Left ventricle myocardium inferior (tissue), 1 donor: ENCODE measurements around the gene CCDC146. TPM values are rescaled to one million over a fixed set of nuclear protein-coding genes. Genes with fewer than 3 reads are reported as not detected.
A peak's percentile ranks its signal among the peaks of the same experiment; 100 is the strongest.

Experiments used
- DNase-seq: peaks from one replicate; pipeline ENCODE4 v3.0.0-alpha.2; 2020
- H3K27ac ChIP-seq: fragments of 200-600 bp; replicated peaks from 2 replicates; pipeline ENCODE4 v1.8.0; 2021
- H3K27me3 ChIP-seq: fragments of 200-600 bp; 2 replicates; pipeline ENCODE4 v1.8.0; 2021; ENCODE audit warnings: low read depth
- H3K36me3 ChIP-seq: fragments of 200-600 bp; 2 replicates; pipeline ENCODE4 v1.8.0; 2021
- H3K4me1 ChIP-seq: fragments of 200-600 bp; 2 replicates; pipeline ENCODE4 v1.8.0; 2021
- H3K4me3 ChIP-seq: fragments of 200-600 bp; 2 replicates; pipeline ENCODE4 v1.8.0; 2021; ENCODE audit warnings: mild to moderate bottlenecking, moderate library complexity
- H3K9me3 ChIP-seq: fragments of 200-600 bp; replicated peaks from 2 replicates; pipeline ENCODE4 v1.8.0; 2021
- intact Hi-C: fragments of 100-400 bp; cut with micrococcal nuclease; formaldehyde crosslinking; loops from one replicate; pipeline ENCODE4 v1.11.0; 2022
- total RNA-seq: library from RNA; stranded (reverse); fragmentation: NEBNext Ultra II Directional; extraction: Animal tissue kit (Norgen Biotek cat#: 25700); gene quantifications from one replicate; pipeline ENCODE4 v1.2.1, GENCODE V29; 2021
- TF ChIP-seq, protein P1 (sequence below): fragments of 200-600 bp; IDR thresholded peaks from 2 replicates; pipeline ENCODE4 v1.8.0; 2021; ENCODE audit warnings: antibody characterized with exemption, mild to moderate bottlenecking, borderline replicate concordance
- donor health status: DM: no; HTN: yes; CAD: no; lungs with severe emphysema.

Gene CCDC146
- total RNA-seq, 1 donor from 2014 or later = 4.7 TPM

DNA sequence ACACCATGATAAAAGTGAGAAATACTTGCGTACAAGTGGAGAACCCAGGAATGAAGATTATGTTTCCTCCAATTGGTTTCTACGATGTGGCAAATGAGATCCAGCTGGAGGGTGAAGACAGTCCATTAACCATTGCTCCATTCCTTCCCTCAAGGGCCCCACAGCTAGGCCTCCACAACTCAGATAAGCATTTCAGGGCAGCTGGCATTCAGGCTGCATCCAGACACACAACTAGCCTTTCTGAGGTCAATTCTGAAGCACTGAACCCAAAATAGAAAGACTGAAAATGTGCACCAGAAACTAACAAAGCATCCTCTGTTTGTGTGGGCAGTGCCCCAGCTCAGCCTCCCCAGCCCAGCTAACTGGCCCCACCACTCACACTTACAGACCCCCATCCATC, 198.9 kb downstream of the CCDC146 start:
- H3K36me3 ChIP-seq = peaks cover 11% of the 10 kb centered on the region
- peak overlapping the region; percentile 17 for H3K27ac ChIP-seq
- TF ChIP-seq, protein P1, sequence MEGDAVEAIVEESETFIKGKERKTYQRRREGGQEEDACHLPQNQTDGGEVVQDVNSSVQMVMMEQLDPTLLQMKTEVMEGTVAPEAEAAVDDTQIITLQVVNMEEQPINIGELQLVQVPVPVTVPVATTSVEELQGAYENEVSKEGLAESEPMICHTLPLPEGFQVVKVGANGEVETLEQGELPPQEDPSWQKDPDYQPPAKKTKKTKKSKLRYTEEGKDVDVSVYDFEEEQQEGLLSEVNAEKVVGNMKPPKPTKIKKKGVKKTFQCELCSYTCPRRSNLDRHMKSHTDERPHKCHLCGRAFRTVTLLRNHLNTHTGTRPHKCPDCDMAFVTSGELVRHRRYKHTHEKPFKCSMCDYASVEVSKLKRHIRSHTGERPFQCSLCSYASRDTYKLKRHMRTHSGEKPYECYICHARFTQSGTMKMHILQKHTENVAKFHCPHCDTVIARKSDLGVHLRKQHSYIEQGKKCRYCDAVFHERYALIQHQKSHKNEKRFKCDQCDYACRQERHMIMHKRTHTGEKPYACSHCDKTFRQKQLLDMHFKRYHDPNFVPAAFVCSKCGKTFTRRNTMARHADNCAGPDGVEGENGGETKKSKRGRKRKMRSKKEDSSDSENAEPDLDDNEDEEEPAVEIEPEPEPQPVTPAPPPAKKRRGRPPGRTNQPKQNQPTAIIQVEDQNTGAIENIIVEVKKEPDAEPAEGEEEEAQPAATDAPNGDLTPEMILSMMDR = no peak
- DNase-seq = no peak
- H3K4me1 ChIP-seq = peaks cover 13% of the 10 kb centered on the region
- no peaks in the 10 kb centered on the region for H3K27me3 ChIP-seq
- no peaks in the 10 kb centered on the region for H3K9me3 ChIP-seq
- no peak overlapping the region for H3K4me3 ChIP-seq
- intact Hi-C loops = no loop called here

DNA sequence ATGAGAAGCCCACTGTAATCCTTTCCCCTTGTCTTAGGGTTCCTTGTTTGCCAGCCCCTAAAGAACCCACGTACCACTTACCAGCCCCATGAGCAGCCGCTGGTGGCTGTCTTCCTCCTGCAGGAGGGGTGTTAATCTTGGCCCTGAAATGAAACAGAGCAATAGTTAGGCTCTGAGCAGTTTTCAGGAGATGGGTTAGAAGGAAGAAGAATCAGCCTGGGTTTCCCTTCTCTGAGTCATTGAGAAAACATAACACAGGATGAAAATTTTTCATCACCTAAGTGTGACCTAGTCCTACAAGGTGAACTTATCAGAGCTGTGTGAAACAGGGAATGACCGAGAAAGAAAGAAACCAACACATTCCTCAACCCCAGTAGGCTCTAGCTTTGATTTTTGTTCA, 203.7 kb downstream of the CCDC146 start:
- intact Hi-C loops = no loop called here
- Histone ChIP-seq H3K36me3 (no peaks in the 10 kb centered on the region), H3K4me3 (no peak overlapping the region), H3K9me3 (no peaks in the 10 kb centered on the region), H3K27ac (peak overlapping the region; percentile 63), H3K27me3 (no peaks in the 10 kb centered on the region), H3K4me1 (peaks cover 50% of the 10 kb centered on the region)
- no peak for DNase-seq
- TF ChIP-seq, protein P1 = no peak

DNA sequence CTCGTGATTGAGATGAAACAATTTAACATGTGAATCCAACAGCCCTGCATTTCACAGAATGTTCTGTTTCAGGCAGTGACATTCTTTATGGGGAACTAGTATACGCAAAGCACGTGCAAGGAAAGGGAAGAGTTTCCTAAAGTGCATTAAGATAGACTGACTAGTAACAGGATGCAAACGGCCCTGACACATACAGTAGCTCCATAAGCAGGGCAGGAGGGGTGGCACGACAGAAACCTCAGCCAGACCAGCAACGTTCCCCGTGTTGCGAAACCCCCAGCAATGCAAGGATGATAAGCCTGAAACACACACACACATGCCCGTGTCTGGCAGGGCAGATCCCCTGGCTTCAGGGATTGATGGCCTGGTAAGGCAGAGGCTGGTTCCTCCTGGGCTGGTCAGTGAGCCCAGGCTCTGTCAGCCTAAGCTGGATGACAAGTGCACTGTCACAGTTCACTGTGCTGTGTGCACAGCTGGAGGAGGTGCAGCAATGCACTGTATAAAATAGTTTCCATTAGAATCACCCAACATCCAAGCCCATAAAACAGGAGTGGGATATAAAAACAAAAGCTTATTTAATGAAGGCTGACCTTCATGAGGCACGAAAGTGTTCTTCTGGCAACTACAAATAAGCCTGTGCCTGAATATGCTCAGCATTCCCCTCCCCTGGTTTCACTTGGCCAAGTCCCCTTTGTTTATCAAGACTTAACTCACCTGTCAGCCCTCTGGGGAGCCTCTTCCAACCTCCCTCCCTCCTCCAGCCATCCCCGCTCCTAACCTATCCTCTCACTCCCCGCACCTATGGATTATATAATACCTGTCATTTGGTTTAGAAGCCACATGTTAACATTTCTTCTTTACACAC, 204.9 kb downstream of the CCDC146 start:
- TF ChIP-seq, protein P1 = no peak
- peak overlapping the region; percentile 63 for H3K27ac ChIP-seq
- no peaks in the 10 kb centered on the region for H3K9me3 ChIP-seq
- H3K27me3 ChIP-seq = no peaks in the 10 kb centered on the region
- H3K4me3 ChIP-seq = no peak overlapping the region
- peaks cover 57% of the 10 kb centered on the region for H3K4me1 ChIP-seq
- DNase-seq = peak; percentile 47
- intact Hi-C loops = no loop called here
- H3K36me3 ChIP-seq = no peaks in the 10 kb centered on the region

DNA sequence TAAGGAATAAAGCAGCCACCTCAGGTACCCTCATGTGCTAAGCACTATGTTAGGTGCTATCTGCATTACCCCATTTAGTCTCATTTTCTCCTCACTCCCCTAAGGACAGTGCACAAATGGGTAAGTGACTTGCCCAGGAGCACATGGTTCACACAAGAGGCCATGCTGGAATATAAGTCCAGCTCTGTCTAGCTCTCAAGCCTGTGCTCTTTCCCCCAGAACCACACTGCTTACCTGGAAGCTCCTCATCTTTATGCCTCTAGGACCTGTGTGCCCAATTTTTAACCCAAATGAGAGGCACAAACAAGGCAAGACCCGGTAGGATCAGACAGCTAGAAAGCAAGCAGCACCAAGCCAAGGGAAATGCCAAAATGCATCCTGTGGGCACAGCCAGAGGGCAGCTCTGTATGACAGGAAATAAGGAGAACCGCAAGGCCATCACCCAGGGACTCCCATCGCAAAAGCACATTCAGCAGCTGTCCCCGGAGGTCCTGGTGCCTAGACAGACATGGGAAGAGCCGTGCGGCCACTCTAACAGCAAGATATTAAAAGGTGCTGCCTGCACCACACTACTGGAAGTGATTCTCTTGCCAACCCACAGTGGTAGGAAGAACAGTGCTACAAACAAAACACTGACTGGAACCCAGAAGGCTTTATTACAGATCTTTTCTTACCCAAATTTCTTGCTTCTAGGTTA, 205.7 kb downstream of the CCDC146 start:
- Histone ChIP-seq H3K36me3 (no peaks in the 10 kb centered on the region), H3K27ac (peak overlapping the region; percentile 63), H3K27me3 (no peaks in the 10 kb centered on the region), H3K4me3 (no peak overlapping the region), H3K4me1 (peaks cover 57% of the 10 kb centered on the region), H3K9me3 (no peaks in the 10 kb centered on the region)
- intact Hi-C loops = no loop called here
- TF ChIP-seq, protein P1 = no peak
- peak; percentile 23 for DNase-seq

DNA sequence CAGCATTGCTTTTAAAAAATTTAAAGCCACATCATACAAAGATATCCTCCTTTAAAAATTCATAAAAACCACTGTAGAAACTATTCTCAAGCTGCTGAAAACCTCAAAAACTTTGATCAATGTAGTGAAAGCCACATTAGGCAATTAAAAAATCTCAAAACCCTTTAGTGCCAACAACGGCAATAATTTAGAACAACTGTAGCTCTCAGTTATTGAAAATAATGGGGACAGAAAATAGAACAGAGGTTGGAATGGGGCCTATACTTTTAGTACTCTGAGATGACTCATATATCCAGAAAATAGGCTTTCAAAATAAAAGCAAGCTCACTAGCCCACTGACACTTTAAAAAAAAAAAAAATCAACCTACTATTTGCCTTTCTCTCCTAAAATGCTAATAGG, 206.3 kb downstream of the CCDC146 start:
- TF ChIP-seq, protein P1 = no peak
- intact Hi-C loops = no loop called here
- Histone ChIP-seq H3K36me3 (no peaks in the 10 kb centered on the region), H3K27me3 (no peaks in the 10 kb centered on the region), H3K4me1 (peaks cover 57% of the 10 kb centered on the region), H3K27ac (peak overlapping the region; percentile 63), H3K9me3 (no peaks in the 10 kb centered on the region), H3K4me3 (no peak overlapping the region)
- DNase-seq = no peak
